H9 (cell line): ENCODE results near the gene CBFA2T2. TPM values are rescaled to one million over a fixed set of nuclear protein-coding genes. Genes with fewer than 3 reads are reported as not detected.

Experiments
- DNase-seq: peaks from one replicate; pipeline ENCODE4 v3.0.0-alpha.2; 2017
- H2AFZ ChIP-seq: one replicate; pipeline ENCODE4 v1.6.1; 2013; ENCODE audit warnings: mild to moderate bottlenecking, low read length, control low read depth, moderate library complexity
- H2AK5ac ChIP-seq: 2 replicates; pipeline ENCODE4 v1.6.1; 2013; ENCODE audit warnings: low read length, control low read depth, mixed read lengths; ENCODE audit not compliant: insufficient read length
- H2BK120ac ChIP-seq: one replicate; pipeline ENCODE4 v1.6.1; 2013; ENCODE audit warnings: low read depth, mild to moderate bottlenecking, low read length, control low read depth, inconsistent platforms; ENCODE audit not compliant: poor library complexity, severe bottlenecking
- H2BK12ac ChIP-seq: 2 replicates; pipeline ENCODE4 v1.6.1; 2013; ENCODE audit warnings: low read length, control low read depth, mixed read lengths, low read depth; ENCODE audit not compliant: insufficient read length
- H2BK15ac ChIP-seq: 2 replicates; pipeline ENCODE4 v1.6.1; 2013; ENCODE audit warnings: low read depth, low read length, control low read depth
- H2BK20ac ChIP-seq: one replicate; pipeline ENCODE4 v1.6.1; 2013; ENCODE audit warnings: low read depth, mild to moderate bottlenecking, low read length, control low read depth, inconsistent platforms; ENCODE audit not compliant: poor library complexity, severe bottlenecking
- H2BK5ac ChIP-seq: 2 replicates; pipeline ENCODE4 v1.6.1; 2013; ENCODE audit warnings: low read length, control low read depth, mixed read lengths; ENCODE audit not compliant: insufficient read length
- H3K14ac ChIP-seq: 2 replicates; pipeline ENCODE4 v1.6.1; 2013; ENCODE audit warnings: low read length, control low read depth; ENCODE audit not compliant: insufficient read depth
- H3K18ac ChIP-seq: 2 replicates; pipeline ENCODE4 v1.6.1; 2013; ENCODE audit warnings: low read depth, mild to moderate bottlenecking, mixed read lengths, low read length, control low read depth; ENCODE audit not compliant: insufficient read length
- H3K23ac ChIP-seq: 2 replicates; pipeline ENCODE4 v1.6.1; 2013; ENCODE audit warnings: low read length, control low read depth, mixed read lengths, low read depth; ENCODE audit not compliant: insufficient read length
- H3K23me2 ChIP-seq: 2 replicates; pipeline ENCODE4 v1.6.1; 2013; ENCODE audit warnings: low read depth, mild to moderate bottlenecking, mixed read lengths, low read length, control low read depth; ENCODE audit not compliant: insufficient read length, poor library complexity, severe bottlenecking
- H3K27ac ChIP-seq: 2 replicates; pipeline ENCODE4 v1.5.1; 2013; ENCODE audit warnings: low read length, control low read depth, mixed read lengths, low read depth; ENCODE audit not compliant: insufficient read length
- H3K27me3 ChIP-seq: 2 replicates; pipeline ENCODE4 v1.6.1; 2013; ENCODE audit warnings: low read length, control low read depth, inconsistent platforms; ENCODE audit not compliant: insufficient read depth
- H3K4ac ChIP-seq: 2 replicates; pipeline ENCODE4 v1.6.1; 2013; ENCODE audit warnings: low read depth, mild to moderate bottlenecking, control low read depth, inconsistent platforms, low read length, moderate library complexity
- H3K4me1 ChIP-seq: 2 replicates; pipeline ENCODE4 v1.6.1; 2013; ENCODE audit warnings: low read length, control low read depth, inconsistent platforms; ENCODE audit not compliant: insufficient read depth
- H3K4me2 ChIP-seq: 2 replicates; pipeline ENCODE4 v1.6.1; 2013; ENCODE audit warnings: low read length, control low read depth, mixed read lengths; ENCODE audit not compliant: insufficient read length, insufficient read depth
- H3K56ac ChIP-seq: 2 replicates; pipeline ENCODE4 v1.6.1; 2013; ENCODE audit warnings: low read depth, mild to moderate bottlenecking, mixed read lengths, low read length, control low read depth; ENCODE audit not compliant: insufficient read length
- H3K79me1 ChIP-seq: 2 replicates; pipeline ENCODE4 v1.6.1; 2013; ENCODE audit warnings: low read depth, mild to moderate bottlenecking, moderate library complexity, low read length, control low read depth, inconsistent platforms; ENCODE audit not compliant: insufficient read depth, poor library complexity, severe bottlenecking
- H3K79me2 ChIP-seq: 2 replicates; pipeline ENCODE4 v1.6.1; 2013; ENCODE audit warnings: low read length, control low read depth, inconsistent platforms; ENCODE audit not compliant: insufficient read depth
- H3K9ac ChIP-seq: 2 replicates; pipeline ENCODE4 v1.6.1; 2013; ENCODE audit warnings: low read length, control low read depth, mixed read lengths; ENCODE audit not compliant: insufficient read length; ENCODE audit errors: extremely low read depth
- H3K9me3 ChIP-seq: one replicate; pipeline ENCODE4 v1.6.1; 2013; ENCODE audit warnings: low read depth, low read length, inconsistent platforms; ENCODE audit not compliant: control insufficient read depth
- H3T11ph ChIP-seq: one replicate; pipeline ENCODE4 v1.6.1; 2013; ENCODE audit warnings: mild to moderate bottlenecking, low read length, control low read depth, inconsistent platforms
- H4K20me1 ChIP-seq: one replicate; pipeline ENCODE4 v1.6.1; 2013; ENCODE audit not compliant: control insufficient read depth, insufficient read length, insufficient read depth
- H4K5ac ChIP-seq: 2 replicates; pipeline ENCODE4 v1.6.1; 2013; ENCODE audit warnings: low read depth, mild to moderate bottlenecking, mixed read lengths, low read length, control low read depth; ENCODE audit not compliant: insufficient read length
- H4K8ac ChIP-seq: replicated peaks from 2 replicates; pipeline ENCODE4 v1.6.1; 2013; ENCODE audit warnings: low read length, control low read depth, mixed read lengths, low read depth; ENCODE audit not compliant: insufficient read length
- H4K91ac ChIP-seq: 2 replicates; pipeline ENCODE4 v1.6.1; 2013; ENCODE audit warnings: low read depth, mild to moderate bottlenecking, moderate library complexity, mixed read lengths, low read length, control low read depth; ENCODE audit not compliant: insufficient read length
- H3K27ac Mint-ChIP-seq, 3 experiments: 2 replicates in 2 of 3; 3 replicates in 1 of 3; pipeline ENCODE4 v1.8.0; 2020 to 2021; ENCODE audit warnings: mixed read lengths in 3 of 3, mild to moderate bottlenecking in 1 of 3, moderate library complexity in 1 of 3
- H3K27me3 Mint-ChIP-seq: 2 replicates; pipeline ENCODE4 v1.8.0; 2021; ENCODE audit warnings: low read depth, mild to moderate bottlenecking, moderate library complexity, mixed read lengths
- H3K36me3 Mint-ChIP-seq, 3 experiments: 2 replicates in 2 of 3; 3 replicates in 1 of 3; pipeline ENCODE4 v1.8.0; 2020 to 2021; ENCODE audit warnings: low read depth in 3 of 3, mixed read lengths in 3 of 3; ENCODE audit not compliant: insufficient read depth in 1 of 3
- H3K4me1 Mint-ChIP-seq, 2 experiments: 2 replicates each; pipeline ENCODE4 v1.8.0; 2020; ENCODE audit warnings: mixed read lengths in 2 of 2
- H3K4me3 Mint-ChIP-seq, 2 experiments: 2 replicates in 1 of 2; 3 replicates in 1 of 2; pipeline ENCODE4 v1.8.0; 2020 to 2021; ENCODE audit warnings: mild to moderate bottlenecking in 2 of 2, mixed read lengths in 2 of 2, moderate library complexity in 1 of 2
- H3K9me3 Mint-ChIP-seq, 2 experiments: 2 replicates in 1 of 2; 3 replicates in 1 of 2; pipeline ENCODE4 v1.8.0; 2020; ENCODE audit warnings: mild to moderate bottlenecking in 2 of 2, mixed read lengths in 2 of 2, moderate library complexity in 1 of 2
- CTCF ChIP-seq: fragments of 200-600 bp; sonication (generic); conservative IDR thresholded peaks from 3 replicates; pipeline ENCODE4 v1.8.0; 2021; ENCODE audit warnings: antibody characterized with exemption, mild to moderate bottlenecking
- WGBS: extraction: QIAGEN DNeasy Blood & Tissue Kit; methylation state at CpG from one replicate; pipeline ENCODE4 v1.1.7; 2013; ENCODE audit warnings: missing lambda C conversion rate, low lambda C conversion rate, mixed read lengths; ENCODE audit not compliant: insufficient read length; ENCODE audit errors: extremely low coverage; 5-methylcytosine and 5-hydroxymethylcytosine counted together
- total RNA-seq: library from RNA; stranded (reverse); gene quantifications from 2 replicates; pipeline ENCODE4 v1.2.1, GENCODE V29; 2021

CBFA2T2 gene
- total RNA-seq, 1 experiment from 2014 or later = 11.2 TPM

- H2AFZ ChIP-seq = no peak overlapping the region
- TF ChIP-seq CTCF = no peak
- no peak overlapping the region for H2BK120ac ChIP-seq
- no peaks in the 10 kb centered on the region for H3K79me1 ChIP-seq
- no peaks in the 10 kb centered on the region for H4K20me1 ChIP-seq
- H3K4me2 ChIP-seq = no peak overlapping the region
- no peak overlapping the region for H3K9ac ChIP-seq
- no peak overlapping the region for H3K56ac ChIP-seq
- H2BK15ac ChIP-seq = no peak overlapping the region
- peaks cover 23 to 24% of the 10 kb centered on the region in 2 experiments for H3K4me1 Mint-ChIP-seq
- no peak overlapping the region for H2AK5ac ChIP-seq
- H3K27me3 Mint-ChIP-seq = no peaks in the 10 kb centered on the region
- no peak overlapping the region for H2BK12ac ChIP-seq
- H3K4me3 Mint-ChIP-seq = no peak overlapping the region
- H3K23ac ChIP-seq = no peak overlapping the region
- H3K23me2 ChIP-seq = no peaks in the 10 kb centered on the region
- H2BK5ac ChIP-seq = no peak overlapping the region
- peak overlapping the region in 1 of 3 experiments; percentile 28; a peak in 1 of 7 replicates for H3K27ac Mint-ChIP-seq
- H3K14ac ChIP-seq = no peak overlapping the region
- H3K18ac ChIP-seq = no peak overlapping the region
- no peak overlapping the region for H2BK20ac ChIP-seq
- DNase-seq = no peak
- H3K4ac ChIP-seq = no peak overlapping the region
- H3K9me3 ChIP-seq = no peaks in the 10 kb centered on the region
- no CpG with 5 or more reads among the region's 17 CpGs for WGBS
- H3K36me3 Mint-ChIP-seq = peaks cover 0 to 43% (median 4%) of the 10 kb centered on the region in 3 experiments; a peak in 6 of 7 replicates
- no peak overlapping the region for H4K91ac ChIP-seq
- H3T11ph ChIP-seq = no peak overlapping the region
- no peaks in the 10 kb centered on the region; a peak in 1 of 5 replicates for H3K9me3 Mint-ChIP-seq
- H3K27ac ChIP-seq = no peak overlapping the region
- no peaks in the 10 kb centered on the region for H3K79me2 ChIP-seq
- no peak overlapping the region for H4K5ac ChIP-seq
- H4K8ac ChIP-seq = no peak overlapping the region
- H3K27me3 ChIP-seq = no peaks in the 10 kb centered on the region
- H3K4me1 ChIP-seq = no peaks in the 10 kb centered on the region
Observed at GRCh38 chr20:33656783-33657703, 167.1 kb downstream of the CBFA2T2 start.
